HG03280 (cell line): ENCODE results near the gene FOXO3.
"Not testable (repeated sequence)": the region's sequence is repeated elsewhere in the genome, so short reads cannot be mapped to it uniquely, and the experiment has no call there.

Experiments used
- ATAC-seq: cut with Tn5 transposase; IDR thresholded peaks from one replicate; pipeline ENCODE4 v1.9.1; 2021; ENCODE audit warnings: mild to moderate bottlenecking, moderate library complexity; ENCODE audit not compliant: unreplicated experiment

The FOXO3 gene

GRCh38 chr6:108677894-108678293 is 117.2 kb downstream of the FOXO3 start:
- ATAC-seq, result no peak

- ATAC-seq, result not testable (repeated sequence)
Measured at GRCh38 chr6:108680314-108680713, 119.6 kb downstream of the FOXO3 start.

GRCh38 chr6:108681721-108682120 is 121.0 kb downstream of the FOXO3 start:
- not testable (repeated sequence) for ATAC-seq

GRCh38 chr6:108682383-108683119 is 121.8 kb downstream of the FOXO3 start:
- ATAC-seq, result not testable (repeated sequence)

- ATAC-seq, result not testable (repeated sequence)
Measured at GRCh38 chr6:108683976-108684375, 123.3 kb downstream of the FOXO3 start.

GRCh38 chr6:108684771-108685329 is 124.1 kb downstream of the FOXO3 start:
- no peak for ATAC-seq

- no peak for ATAC-seq
Measured at GRCh38 chr6:108685970-108686369, 125.3 kb downstream of the FOXO3 start.

- ATAC-seq, result no peak
Measured at GRCh38 chr6:108686896-108687295, 126.2 kb downstream of the FOXO3 start.

GRCh38 chr6:108687921-108688320 is 127.2 kb downstream of the FOXO3 start:
- no peak for ATAC-seq

- ATAC-seq, result no peak
Measured at GRCh38 chr6:108689272-108690161, 128.8 kb downstream of the FOXO3 start.

GRCh38 chr6:108690326-108691049 is 129.8 kb downstream of the FOXO3 start:
- ATAC-seq, result no peak

- ATAC-seq, result no peak
Measured at GRCh38 chr6:108693430-108694154, 132.9 kb downstream of the FOXO3 start.

- no peak for ATAC-seq
Measured at GRCh38 chr6:108694816-108695215, 134.1 kb downstream of the FOXO3 start.

- ATAC-seq, result no peak
Measured at GRCh38 chr6:108697561-108698161, 136.9 kb downstream of the FOXO3 start.

GRCh38 chr6:108698593-108699289 is 138.0 kb downstream of the FOXO3 start:
- no peak for ATAC-seq

GRCh38 chr6:108699290-108700041 is 138.7 kb downstream of the FOXO3 start:
- no peak for ATAC-seq

GRCh38 chr6:108702106-108702851 is 141.6 kb downstream of the FOXO3 start:
- no peak for ATAC-seq

GRCh38 chr6:108706649-108707048 is 145.9 kb downstream of the FOXO3 start:
- no peak for ATAC-seq
